HG03196 (cell line): ENCODE results near the gene EBF3.

ENCODE experiments used
- ATAC-seq: cut with Tn5 transposase; IDR thresholded peaks from one replicate; pipeline ENCODE4 v1.9.1; 2021; ENCODE audit not compliant: unreplicated experiment

Gene EBF3, protein sequence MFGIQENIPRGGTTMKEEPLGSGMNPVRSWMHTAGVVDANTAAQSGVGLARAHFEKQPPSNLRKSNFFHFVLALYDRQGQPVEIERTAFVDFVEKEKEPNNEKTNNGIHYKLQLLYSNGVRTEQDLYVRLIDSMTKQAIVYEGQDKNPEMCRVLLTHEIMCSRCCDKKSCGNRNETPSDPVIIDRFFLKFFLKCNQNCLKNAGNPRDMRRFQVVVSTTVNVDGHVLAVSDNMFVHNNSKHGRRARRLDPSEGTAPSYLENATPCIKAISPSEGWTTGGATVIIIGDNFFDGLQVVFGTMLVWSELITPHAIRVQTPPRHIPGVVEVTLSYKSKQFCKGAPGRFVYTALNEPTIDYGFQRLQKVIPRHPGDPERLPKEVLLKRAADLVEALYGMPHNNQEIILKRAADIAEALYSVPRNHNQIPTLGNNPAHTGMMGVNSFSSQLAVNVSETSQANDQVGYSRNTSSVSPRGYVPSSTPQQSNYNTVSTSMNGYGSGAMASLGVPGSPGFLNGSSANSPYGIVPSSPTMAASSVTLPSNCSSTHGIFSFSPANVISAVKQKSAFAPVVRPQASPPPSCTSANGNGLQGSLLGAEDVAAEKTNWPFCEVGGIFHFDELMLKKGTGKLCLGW

DNA sequence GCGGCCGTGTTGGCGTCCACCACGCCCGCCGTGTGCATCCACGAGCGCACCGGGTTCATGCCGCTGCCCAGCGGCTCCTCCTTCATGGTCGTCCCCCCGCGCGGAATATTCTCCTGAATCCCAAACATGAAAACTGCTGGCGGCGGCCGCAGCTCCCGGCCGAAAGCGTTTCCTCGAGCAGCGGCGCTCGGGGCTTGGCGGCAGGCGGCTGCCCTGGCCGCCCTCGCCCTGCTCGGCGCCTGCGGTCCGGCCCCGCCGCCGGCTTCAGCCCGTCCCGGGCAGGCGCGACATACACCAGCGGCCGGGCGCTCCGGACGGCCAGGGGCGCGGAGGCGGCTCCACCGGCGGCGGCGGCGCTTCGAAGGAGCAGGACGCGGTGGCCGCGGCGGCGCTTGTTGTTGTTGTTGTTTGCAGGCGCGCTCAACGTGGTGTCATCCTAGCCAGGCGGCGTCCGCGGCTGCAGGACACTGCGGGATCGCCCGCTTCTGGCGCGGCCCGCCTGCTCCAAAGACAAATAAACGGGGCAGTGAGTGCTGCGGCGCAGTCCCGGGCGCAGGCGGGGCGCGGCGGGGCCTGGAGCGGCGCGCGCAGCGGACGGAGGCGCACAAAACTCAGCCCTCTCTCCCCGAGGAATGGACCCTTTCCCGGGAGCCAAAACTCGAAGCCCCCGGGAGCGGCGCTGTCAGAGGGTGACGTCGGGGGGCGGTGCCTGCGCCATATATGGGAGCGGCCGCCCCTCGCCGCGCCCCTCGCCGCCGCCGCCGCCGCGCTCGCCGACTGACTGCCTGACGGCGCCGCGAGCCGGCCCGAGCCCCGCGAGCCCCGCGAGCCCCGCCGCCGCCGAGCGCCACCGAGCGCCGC lies at the start of gene EBF3:
EBF3 (minus strand) TSS at position 634 of the 861 bp plus-strand sequence; CDS start at position 128, 506 bp downstream.
- no peak for ATAC-seq

DNA sequence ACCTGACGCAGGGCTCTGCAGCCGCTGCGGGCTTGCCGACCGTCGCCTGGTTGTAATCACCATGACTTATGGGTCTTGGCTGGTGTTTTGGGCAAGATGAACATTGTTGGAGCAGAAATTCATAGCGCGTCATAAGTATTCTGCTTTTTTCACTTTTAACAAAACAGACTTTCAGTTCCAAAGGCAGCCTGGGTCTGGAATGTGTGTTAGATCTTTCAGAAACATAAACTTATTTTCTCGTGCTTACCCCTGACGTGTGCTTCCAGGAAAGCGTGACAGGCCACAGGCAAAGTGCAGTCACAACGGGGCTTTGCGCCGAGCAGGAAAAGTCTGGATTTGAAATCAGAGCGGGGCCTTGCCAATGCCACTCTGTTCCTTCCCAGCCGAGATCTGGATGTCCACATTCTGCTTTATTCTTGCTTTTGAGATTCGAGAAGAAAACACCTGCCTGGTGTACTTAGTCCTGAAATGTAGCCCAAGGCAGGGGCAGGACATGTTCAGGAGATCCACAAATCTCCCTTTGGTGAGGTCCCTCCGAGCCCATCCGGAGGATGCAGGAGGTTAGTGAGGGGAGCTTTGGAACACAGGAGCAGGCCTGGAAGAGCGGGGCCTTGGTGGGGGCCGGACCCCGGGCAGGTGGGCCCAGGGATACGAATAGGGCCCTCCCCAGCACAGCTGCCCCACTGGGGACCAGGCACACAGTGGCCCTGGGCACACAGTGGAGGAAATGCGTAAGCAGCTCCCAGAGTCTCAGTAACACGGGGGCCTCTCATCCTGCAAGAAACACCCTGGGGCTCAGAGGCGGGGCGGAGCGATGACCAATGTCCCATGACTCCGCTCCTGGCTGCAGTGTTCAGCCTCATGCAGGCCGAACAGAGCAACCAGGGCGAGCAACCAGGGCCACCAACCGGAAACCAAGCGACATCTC lies 49.5 kb upstream of the EBF3 start:
- no peak for ATAC-seq

DNA sequence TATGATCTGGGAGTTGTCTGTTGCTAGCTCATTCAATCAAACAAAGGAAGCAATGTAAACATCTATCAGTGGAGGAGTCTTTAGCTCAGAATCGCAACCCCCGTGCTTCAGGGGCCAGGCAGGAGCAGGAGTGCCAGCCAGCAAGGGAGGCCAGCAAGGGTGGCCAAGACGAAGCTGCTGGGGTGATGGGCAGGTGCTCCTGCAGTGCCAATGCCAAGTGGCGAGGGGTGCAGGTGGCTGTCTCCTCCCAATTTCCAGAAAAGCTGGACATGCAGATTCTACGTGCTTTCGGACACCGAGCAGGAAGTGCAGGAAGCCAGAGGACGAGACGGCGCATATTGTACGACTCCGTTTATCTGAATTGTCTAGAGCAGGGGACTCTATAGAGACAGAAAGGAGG lies 48.1 kb upstream of the EBF3 start:
- ATAC-seq: no peak

DNA sequence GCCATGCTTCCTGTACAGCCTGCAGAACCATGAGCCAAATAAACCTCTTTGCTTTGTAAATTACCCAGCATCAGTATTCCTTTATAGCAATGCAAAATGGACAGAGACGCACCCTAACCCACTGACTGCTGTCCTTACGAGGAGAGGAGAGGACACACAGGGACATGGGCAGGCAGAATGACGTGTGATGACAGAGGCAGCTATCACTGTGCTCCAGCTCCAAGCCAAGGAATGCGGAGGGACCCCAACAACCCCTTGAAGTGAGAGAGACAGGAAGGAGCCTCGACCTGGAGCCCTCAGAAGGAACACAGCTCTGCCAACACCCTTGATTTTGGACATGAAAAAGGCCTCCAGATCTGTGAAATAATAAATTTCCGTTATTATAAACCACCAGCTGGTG lies 46.6 kb upstream of the EBF3 start:
- ATAC-seq: no peak

DNA sequence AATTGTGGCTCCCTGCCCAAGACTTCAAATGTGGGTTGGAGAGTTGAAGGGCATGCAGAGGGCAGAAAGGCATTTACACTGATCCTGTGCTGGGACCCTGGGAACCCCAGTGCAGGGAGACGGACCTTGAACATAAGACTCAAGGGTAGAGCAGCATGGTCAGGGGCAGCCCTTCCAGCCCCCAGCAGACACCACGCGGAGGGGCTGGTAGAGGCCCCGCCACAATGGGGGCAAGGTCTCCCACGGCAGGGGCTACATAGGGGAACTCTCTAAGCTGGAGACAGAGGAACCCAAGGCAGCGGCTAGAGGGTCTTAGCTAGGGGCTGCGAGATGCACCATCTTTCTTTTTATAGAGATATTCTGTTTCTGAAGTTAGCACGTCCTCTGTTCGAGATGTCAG lies 45.2 kb upstream of the EBF3 start:
- ATAC-seq: no peak

DNA sequence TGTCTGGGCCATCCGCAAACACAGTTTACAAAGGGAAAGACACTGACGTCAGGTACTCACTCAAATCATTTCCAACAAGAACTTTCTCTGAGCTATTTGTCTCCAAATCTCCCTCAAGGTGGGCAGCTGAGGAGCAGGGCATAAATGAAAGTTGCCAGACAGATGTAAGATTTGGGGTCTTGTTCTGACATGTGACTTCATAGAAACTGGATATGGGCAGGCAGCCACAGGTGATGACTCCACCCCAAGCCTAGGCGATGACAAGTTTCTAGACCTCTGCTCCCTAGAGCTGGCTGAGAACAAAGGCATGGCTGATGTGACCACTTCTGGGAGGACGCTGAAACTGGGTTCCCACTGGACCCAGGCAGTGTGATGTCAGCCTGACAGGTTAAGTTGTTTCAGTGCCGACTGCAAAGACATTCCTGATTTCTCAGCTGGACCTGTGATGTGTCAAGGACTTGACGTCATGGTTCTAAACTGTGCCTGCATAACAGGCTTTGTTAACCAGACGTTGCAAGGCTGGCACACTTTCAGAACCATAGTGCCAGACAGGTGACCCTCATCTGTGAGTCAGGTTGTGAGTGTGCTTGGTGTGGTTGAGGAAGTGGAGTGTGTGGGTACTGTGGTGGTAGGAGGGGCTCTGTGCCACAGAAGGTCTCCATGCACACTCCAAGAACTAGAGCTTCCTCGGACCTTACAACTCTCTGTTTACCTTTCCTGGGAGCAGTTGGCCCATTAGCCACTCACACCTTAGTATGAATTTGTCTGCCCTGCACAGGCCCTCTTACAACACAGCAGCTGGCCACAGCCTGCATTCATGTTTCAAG lies 39.9 kb upstream of the EBF3 start:
- no peak for ATAC-seq

DNA sequence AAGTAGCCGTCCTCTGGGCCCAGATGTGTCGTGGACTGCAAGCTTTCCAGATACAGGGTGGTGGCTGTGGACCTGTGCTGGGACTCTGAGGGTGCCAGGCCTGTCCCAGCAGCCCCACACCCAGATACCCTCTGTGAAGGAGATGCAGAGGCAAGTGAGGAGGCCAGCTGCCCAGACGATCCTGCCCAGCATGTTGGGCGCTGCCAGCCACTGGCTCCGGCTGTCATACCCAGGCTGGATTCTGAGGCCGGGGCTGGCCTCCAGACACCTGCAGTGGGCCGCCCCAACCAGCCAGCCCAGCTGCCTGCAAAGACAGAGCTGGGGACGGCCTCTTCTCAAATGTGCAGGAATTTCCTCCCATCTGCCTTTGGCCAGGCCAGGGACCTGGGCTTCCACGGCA lies 39.1 kb upstream of the EBF3 start:
- no peak for ATAC-seq

DNA sequence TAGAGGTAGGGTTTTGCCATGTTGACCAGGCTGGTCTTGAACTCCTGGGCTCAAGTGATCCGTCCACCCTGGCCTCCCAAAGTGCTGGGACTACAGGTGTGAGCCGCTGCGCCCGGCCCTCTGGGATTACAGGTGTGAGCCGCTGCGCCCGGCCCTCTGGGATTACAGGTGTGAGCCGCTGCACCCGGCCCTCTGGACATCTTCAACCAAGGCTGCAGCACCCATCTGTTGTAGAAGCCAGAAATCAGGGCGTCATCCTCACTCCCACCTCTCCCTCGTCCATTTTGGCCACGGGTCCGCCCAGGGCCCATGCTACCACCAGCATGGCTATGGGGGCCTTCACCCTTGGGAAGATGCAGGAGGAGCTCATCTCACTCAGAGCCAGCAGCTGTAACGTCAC lies 38.5 kb upstream of the EBF3 start:
- no peak for ATAC-seq

DNA sequence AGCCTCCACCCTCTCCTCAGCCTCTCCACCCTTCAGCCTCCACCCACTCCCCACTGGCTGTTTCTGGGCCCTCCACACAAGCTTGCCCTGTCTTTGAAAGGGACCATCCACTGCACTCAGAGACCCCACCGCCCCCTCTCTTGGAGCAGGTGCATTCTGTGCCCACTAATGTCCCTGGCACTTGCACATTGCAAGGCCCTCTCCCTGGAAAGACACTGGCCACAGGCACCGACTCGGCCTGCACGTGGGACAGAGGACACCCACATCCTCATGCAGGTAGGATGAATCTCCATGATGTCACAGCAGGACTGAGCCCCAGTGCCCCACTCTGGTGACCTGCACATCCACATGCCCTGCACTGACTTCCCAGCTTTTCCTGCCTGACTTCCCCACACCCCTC lies 36.8 kb upstream of the EBF3 start:
- no peak for ATAC-seq

DNA sequence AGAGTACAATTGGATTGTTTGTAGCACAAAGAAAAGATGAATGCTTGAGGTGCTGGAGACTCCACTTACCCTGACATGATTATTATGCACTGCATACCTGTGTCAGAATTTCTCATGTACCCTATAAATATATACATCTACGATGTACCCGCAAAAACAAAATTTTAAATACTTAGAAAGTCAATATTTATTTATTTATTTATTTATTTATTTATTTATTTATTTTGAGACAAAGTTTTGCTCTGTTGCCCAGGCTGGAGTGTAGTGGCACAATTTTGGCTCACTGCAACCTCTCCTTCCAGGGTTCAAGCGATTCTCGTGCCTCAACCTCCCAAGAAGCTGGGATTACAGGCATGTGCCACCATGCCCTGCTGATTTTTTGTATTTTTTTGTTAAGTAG lies 35.1 kb upstream of the EBF3 start:
- ATAC-seq: no peak

DNA sequence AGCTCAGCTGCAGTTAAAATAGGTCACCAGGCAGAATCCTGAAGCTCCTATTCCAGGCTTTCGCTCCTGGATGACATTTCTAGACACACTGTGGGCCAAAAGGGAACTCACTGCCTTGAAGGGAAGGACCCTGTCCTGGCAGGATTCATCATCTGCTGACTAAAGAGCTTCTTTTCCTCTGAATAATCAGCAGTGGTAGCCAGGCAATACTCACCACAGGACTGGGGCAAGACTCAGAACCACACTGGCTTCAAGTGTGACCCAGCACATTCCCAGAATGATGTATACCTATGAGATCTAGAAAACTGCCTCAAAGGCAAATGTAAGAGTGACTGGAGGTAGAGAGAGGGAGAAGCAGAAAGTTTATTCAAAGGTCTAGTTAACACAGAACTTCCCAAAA lies 29.5 kb upstream of the EBF3 start:
- ATAC-seq: no peak

DNA sequence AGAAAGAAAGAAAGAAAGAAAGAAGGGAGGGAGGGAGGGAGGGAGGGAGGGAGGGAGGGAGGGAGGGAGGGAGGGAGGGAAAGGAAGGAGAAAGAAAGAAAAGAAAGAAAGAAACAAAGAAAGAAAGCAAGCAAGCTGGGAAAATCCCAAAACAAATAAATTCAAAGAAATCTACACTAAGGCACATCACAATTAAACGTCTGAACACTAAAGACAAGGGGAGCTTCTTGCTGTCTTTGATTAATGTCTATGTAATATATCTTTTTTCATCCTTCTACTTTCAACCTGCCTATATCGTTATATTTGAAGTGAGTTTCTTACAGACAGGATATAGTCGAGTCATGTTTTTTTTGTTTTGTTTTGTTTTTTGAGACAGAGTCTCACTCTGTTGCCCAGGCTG lies 28.3 kb upstream of the EBF3 start:
- no peak for ATAC-seq

DNA sequence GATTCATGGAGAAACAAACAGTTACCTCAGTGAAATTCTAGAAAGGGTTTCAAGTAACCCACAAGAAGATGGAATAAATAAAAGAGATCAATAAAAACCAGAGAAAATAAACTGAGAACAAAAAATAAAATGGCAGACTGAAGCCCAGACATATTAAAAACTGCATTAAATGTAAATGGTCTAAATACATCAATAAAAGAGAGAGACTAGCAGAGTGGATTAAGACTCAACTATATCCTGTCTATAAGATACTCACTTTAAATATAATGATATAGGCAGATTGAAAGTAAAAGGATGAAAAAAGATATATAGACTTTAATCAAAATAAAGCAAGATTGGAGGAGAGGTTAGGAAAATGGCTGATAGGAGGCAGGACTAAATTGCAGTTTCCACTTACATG lies 18.8 kb upstream of the EBF3 start:
- no peak for ATAC-seq

DNA sequence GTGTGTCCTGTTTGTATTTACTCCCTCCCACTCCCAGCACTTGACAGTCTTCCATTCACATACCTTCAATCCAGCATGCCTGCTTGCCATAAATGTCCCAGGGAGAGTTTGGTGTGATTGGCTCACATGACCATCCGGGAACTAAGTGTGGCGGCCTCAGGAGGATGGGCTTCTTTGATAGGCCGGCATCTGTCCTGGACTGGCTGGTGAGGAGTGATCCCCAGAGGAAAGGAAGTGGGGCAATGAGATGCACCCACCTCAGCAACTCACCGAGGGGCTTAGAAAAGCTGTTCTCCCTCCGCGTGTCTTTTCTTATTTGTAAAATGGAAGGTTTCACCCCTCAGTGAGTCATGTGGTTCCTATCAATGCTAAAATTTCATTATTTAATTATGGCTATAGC lies 14.9 kb upstream of the EBF3 start:
- ATAC-seq: no peak

DNA sequence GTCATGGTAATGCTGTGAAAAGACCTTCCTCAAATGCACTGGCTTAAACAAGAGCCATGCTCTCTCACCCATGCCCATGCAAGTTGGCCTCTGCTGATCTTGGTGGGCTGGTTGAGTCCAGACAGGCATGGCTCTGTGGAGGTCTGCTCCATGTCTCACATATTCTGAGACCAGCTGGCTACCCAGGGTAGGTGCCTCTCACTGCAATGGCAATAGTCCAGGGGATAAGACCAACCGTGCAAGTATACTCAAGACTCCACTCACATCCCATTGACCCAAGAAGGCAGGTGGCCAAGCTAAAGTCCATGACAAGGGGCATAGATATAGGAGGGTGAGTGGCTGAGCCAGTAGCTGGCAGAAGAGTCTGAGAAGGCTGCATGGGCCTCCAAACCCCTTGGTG lies 14.2 kb upstream of the EBF3 start:
- ATAC-seq: no peak

DNA sequence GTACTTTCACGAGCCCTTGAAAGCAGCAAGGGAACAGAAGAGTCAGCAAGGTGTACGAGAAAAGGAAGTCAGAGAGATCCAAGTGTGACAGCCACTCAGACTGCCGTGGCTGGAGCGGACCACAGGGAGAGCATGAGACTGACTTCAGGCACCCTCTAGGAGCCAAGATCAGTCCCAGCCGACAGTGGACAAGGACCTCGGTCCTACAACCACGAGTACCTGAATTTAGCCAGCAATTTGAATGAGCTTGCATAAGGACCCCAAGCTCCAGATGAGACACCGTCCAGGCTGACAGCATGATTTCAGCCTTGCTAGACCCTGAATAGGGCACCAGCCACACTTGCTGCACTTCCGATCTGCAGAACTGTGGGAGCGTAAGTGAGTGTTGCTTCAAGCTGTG lies 13.7 kb upstream of the EBF3 start:
- ATAC-seq: no peak

DNA sequence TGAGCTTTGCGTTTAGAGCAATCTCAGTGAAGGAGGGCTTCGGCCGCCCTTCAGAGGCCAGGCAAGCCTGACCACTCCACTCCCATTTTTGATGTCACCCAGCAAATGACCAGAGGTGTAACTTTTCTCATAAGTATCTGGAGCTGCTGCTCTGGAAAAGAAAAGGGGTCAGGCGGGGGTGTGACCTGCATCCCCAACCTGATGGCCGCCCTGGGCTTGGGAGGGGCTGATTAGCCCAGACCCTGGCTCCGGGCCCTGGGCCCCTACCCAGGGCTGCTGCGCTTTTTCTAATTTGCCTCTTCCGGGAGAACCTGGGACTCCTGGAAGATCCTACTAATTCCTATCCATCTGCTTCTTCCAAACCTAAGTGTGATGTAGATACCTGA lies 9.6 kb upstream of the EBF3 start:
- no peak for ATAC-seq

DNA sequence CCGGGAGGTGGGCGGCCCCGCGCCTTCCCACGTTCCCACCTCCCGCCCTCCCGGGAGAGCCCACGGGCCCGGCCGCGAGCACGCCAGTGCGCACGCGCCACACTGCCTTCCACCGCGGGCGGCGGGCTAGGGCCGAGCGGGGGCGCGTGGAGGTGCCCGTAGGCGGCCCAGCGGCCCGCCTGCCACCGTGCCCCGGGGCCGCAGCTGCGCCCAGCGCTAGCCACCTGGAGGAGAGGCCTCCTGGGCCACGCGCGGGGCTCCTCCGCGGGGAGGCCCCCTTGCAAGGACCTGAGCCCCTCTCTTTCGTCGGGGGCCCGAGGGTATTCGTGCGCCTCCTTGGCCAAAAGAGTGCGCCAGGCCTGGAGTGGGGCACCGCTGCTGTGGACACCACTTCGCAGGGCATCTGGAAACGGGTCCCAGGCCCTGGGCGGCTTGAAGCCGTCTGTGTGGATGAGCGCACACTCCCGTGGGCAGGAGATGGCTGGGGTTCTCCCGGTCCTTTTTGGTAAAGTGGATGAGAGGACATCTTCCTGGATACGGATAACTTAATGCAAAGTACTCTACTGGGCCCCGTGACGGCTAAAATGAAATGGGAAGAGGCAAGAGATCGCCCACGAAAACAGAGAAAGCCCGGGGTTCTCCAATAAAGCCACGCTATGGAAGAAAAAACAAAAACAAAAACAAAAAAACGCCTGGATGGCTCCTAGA lies 9.0 kb upstream of the EBF3 start:
- ATAC-seq: no peak
